Astrocyte of the hippocampus (primary cell): ENCODE data around the gene USP40.

Experiments
- DNase-seq: peaks from one replicate; pipeline ENCODE4 v3.0.0; 2011; ENCODE audit warnings: low read depth, low spot score

Gene USP40

DNA sequence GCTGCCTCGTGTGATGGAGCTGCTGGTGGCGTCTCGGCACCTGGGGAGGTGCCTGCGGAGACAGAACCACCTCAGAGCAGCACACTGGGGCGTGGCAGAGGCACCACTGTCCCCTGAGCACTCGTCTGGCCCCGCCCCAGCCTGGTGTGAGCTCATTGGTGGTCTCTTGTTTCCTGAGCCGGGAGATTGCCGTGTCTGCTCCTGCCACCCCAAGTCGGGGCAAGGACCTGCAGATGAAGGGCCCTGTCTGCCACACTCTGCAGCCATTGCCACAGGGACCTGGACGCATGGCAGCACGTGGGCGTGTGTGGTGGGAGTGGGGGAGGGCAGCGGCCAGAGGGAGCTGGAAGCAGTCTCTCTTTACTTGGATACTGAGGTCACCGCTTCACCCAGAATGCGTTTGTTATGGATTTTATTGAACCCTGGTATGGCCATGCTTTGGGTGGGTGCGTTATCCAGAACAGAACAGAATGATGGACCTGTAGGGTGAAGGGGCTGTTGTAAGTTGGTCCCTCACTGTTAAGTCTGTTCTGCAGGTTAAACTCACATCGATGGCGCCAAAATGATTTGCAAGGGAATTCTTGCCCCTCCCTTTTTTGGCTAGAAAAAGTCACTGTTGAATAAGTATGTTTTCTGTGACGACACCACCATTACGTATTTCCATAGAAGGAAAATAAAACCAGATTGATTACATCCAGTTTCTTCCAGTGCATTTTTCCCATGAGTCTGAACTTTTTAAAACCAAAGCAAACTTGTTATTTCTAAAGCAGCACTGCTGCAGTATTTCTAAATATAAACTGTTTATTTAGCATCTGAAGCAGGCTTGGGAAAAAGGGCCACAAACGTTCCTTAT, 92.0 kb downstream of the USP40 start:
- DNase-seq: no peak

- no peak for DNase-seq
Observed at GRCh38 chr2:233473878-233474277, 92.7 kb downstream of the USP40 start.

DNA sequence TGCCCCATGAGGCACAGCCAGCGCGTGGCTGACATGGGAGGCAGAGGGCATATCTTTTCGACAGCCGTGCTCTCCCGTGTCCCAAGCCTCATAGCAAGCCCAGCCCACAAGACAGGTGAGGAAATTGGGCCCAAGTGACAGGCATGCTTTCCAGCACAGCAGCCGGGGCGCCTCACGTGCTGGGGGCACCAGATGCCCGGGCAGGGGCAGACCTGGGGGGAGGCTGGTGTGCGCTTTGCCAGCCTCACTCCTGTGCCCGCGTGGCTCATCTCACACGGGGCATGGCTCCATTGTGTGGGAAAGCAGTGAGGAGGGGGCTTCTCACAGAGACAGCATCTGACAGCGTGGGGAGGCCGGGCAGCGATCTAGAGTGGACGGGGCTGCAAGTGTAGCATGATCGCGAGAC, 93.2 kb downstream of the USP40 start:
- no peak for DNase-seq

- DNase-seq: no peak
Observed at GRCh38 chr2:233471291-233472035, 95.1 kb downstream of the USP40 start.

GRCh38 chr2:233470839-233471238, 95.7 kb downstream of the USP40 start:
- no peak for DNase-seq

DNA sequence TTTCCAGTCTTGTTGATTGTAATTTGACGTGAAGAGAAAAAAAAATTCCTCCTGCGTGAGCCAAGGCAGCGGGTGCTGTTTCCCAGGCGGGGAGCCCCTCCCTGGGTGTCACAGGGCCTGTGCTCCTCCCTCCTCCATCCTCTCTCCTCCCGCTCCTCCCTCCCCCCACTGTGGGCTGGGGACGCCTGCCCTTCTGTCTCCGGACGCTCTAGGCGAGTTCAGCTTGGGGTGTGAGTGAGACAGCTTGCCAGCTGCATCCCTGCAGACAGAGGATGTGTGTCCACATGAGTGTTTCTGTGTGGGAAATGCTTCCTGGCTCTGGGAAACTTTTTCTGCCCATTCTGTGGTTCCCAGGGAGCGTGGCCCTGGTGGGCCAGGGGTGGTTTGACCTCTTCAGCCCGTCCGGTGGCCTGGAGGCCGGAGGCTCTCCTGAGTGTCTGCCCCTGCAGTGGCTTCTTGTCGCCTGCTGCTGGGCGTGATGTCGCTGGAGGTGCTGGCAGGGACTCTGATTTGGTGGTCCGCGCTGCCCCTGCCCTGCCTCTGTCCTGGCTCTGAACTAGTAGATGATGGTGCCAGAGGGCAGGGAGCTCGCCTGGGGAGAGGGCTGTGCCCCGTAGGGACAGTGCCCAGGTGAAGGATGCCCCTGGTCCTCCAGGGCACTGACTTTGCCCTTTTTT, 96.4 kb downstream of the USP40 start:
- peak; percentile 27 for DNase-seq

- DNase-seq: peak; percentile 24
Observed at GRCh38 chr2:233469261-233470010, 97.1 kb downstream of the USP40 start.

GRCh38 chr2:233468741-233469110, 97.9 kb downstream of the USP40 start:
- DNase-seq: no peak

DNA sequence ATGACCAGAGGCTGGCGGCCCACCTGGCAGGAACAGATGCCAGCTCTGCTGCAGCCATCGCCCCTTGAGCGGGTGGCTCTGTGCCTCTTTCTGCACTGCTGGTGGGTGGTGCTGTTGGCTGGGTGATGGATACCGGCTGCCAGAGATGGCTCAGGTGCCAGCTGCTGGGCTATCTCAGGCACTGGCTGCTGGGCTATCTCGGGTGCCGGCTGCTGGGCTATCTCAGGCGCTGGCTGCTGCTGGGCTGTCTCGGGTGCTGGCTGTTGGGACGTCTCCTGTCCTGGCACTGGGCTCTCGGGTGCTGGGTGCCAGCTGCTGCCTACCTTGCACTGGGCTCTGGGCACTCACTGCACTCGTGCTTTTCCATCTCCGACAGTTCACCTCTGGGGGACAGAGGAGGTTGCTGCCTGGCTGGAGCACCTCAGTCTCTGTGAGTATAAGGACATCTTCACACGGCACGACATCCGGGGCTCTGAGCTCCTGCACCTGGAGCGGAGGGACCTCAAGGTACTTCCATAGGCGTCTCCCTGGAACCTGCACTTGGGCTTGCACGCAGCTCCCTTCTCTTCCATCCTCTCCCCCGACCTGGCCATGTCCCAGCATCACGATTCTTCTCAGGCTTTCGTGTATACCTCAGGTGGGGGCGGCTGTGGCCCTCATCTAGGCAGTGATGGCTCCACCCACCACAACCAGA, 98.4 kb downstream of the USP40 start:
- DNase-seq: no peak

- DNase-seq: no peak
Observed at GRCh38 chr2:233466991-233467603, 99.5 kb downstream of the USP40 start.

- DNase-seq: no peak
Observed at GRCh38 chr2:233464531-233465240, 101.9 kb downstream of the USP40 start.

DNA sequence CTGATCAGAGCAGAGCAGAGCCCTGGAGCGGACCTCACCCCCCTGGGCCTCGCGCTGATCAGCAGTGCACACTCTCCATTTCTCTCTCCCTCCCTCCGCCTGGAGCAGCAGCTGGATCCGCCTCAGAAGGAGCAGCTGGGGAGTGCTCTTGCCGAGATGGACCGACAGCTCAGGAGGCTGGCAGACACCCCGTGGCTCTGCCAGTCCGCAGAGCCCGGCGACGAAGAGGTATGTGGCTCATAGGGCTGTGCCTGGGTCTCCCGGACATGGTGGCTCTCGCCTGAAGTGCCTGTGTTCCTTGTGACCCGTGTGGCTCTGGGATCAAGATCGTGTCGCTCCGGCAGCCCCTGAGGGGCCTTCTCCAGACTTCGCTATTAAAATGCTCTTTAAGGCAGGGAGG, 102.5 kb downstream of the USP40 start:
- no peak for DNase-seq

GRCh38 chr2:233463586-233463985, 103.0 kb downstream of the USP40 start:
- DNase-seq: no peak

DNA sequence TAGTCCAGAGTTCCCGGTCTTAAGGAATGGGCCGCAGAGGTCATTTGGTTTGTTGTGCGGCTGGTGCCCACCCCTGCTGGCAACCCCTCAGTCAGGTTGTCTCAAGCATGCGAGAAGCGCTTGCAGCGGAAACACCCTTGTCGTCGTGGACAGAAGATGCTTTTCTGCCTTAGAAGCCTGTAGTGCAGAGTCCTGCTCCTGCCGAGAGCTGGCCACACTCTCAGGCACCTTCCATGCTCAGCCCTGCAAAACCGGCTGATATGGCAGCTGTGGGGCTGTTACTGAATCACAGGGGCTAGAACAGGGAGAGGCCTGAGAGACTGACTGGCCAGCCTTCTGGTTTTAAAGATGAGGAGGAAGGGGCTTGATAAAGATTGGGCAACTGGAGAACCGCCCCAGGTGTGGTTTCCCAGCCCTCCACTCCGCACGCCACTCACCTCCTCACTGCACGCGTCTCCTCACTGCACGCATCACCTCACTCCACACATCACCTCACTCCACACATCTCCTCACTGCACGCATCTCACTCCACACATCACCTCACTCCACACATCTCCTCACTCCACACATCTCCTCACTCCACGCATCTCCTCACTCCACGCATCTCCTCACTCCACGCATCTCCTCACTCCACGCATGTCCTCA, 103.6 kb downstream of the USP40 start:
- no peak for DNase-seq

DNA sequence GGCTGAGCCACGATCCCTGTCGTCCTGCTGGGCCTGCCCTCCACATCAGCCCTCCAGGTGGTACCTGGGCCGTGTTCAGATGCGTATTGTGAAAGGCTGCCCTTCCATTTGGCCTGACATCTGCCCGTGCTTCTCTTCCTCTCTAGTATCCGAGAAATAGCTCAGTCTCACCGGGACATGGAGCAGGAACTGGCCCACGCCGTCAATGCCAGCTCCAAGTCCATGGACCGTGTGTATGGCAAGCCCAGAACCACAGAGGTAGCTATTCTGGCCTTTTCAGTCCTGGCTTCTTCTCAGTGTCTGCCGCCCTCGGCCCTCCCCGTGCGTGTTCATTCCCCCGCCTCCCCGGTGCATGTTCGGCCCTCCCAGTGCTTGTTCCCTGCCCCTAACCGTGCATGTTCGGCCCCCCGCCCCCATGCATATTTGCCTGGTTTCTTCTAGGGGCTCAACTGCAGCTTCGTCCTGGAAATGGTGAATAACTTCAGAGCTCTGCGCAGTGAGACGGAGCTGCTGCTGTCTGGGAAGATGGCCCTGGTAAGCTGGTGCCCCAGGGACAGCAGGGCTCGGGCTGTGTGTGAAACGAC, 104.3 kb downstream of the USP40 start:
- DNase-seq: no peak

DNA sequence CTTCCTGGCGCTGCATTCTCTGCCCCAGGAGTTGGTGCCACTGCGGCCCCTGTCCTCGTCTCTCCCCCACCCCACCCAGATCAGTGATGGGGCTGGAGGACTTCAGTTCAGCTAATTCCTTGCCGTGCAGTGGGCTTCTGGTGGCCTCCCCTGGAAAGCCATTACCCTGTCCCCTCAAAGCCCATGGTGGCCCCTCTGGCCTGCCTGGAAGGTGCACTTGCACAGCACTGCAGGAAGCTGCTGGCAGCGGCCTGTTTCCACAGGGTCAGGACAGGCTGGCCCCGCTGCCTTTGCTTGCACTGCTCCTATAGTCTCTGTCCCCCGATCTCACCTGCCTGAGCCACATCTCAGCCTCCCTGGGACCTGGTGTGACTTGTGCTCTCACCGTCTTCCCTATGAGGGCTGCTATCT, 105.1 kb downstream of the USP40 start:
- no peak for DNase-seq

GRCh38 chr2:233460726-233461441, 105.7 kb downstream of the USP40 start:
- DNase-seq: no peak

GRCh38 chr2:233459426-233459825, 107.2 kb downstream of the USP40 start:
- DNase-seq: no peak

- no peak for DNase-seq
Observed at GRCh38 chr2:233458826-233459225, 107.8 kb downstream of the USP40 start.
